Measurements from ENCODE around the gene FBXW7. TPM values are rescaled to one million over a fixed set of nuclear protein-coding genes. Genes with fewer than 3 reads are reported as not detected.

Gene FBXW7
- total RNA-seq, 4 donors from 2014 or later: 72.2 to 105 (median 87.1) TPM

- H3K27me3 ChIP-seq: no peaks in the 10 kb centered on the region
- peaks cover 25 to 30% of the 10 kb centered on the region in 2 donors for H3K4me1 ChIP-seq
- H3K4me3 ChIP-seq (replicated peaks in 1 of 3): peak overlapping the region; percentile 27 to 99 (median 96)
- DNase-seq: peak; percentile 28 to 39
- intact Hi-C loops (cut with DNase I): no loop called here
- peak overlapping the region in 2 of 3 donors; percentile 82 to 92 for H3K27ac ChIP-seq
- WGBS, 2 donors: 2 to 5% methylated on average over 26 to 31 of the region's 45 CpGs
- H3K36me3 ChIP-seq: no peaks in the 10 kb centered on the region
- H3K9me3 ChIP-seq: no peaks in the 10 kb centered on the region
- TF ChIP-seq POLR2A (IDR thresholded peaks at IDR 0.05): no peak
- TF ChIP-seq CTCF (IDR thresholded peaks at IDR 0.05): no peak
These were observed 1.1 kb downstream of the FBXW7 start for GRCh38 chr4:152534541-152535359.

- no peak overlapping the region for H3K27ac ChIP-seq
- H3K27me3 ChIP-seq: no peaks in the 10 kb centered on the region
- no peaks in the 10 kb centered on the region for H3K36me3 ChIP-seq
- peaks cover 14 to 22% of the 10 kb centered on the region in 2 donors for H3K4me1 ChIP-seq
- H3K9me3 ChIP-seq: no peaks in the 10 kb centered on the region
- TF ChIP-seq POLR2A (IDR thresholded peaks at IDR 0.05) (no peak), CTCF (IDR thresholded peaks at IDR 0.05) (no peak)
- 77 to 86% methylated on average over 3 of the region's 3 CpGs for WGBS, 2 donors
- no peak for DNase-seq
- H3K4me3 ChIP-seq (replicated peaks in 1 of 3): no peak overlapping the region
- intact Hi-C loops (cut with DNase I): no loop called here
These were observed 4.4 kb downstream of the FBXW7 start for GRCh38 chr4:152531479-152531878.

- intact Hi-C loops (cut with DNase I): no loop called here
- TF ChIP-seq POLR2A (IDR thresholded peaks at IDR 0.05): no peak
- no peak for TF ChIP-seq CTCF (IDR thresholded peaks at IDR 0.05)
These were observed 5.3 kb downstream of the FBXW7 start for GRCh38 chr4:152530600-152530999.

GRCh38 chr4:152529880-152530279, 6.0 kb downstream of the FBXW7 start:
- Histone ChIP-seq H3K36me3 (no peaks in the 10 kb centered on the region), H3K9me3 (no peaks in the 10 kb centered on the region), H3K4me3 (replicated peaks in 1 of 3) (no peak overlapping the region), H3K27me3 (no peaks in the 10 kb centered on the region), H3K4me1 (peaks cover 14 to 22% of the 10 kb centered on the region in 2 donors), H3K27ac (no peak overlapping the region)
- TF ChIP-seq CTCF (IDR thresholded peaks at IDR 0.05) (no peak), POLR2A (IDR thresholded peaks at IDR 0.05) (no peak)
- intact Hi-C loops (cut with DNase I): no loop called here
- DNase-seq: no peak
- WGBS, 2 donors: 93 to 95% methylated on average over 8 of the region's 8 CpGs

More at GRCh38 chr4:152530600-152530999, 5.3 kb downstream of the FBXW7 start:
- no peak for DNase-seq
- Histone ChIP-seq H3K4me3 (replicated peaks in 1 of 3) (no peak overlapping the region), H3K36me3 (no peaks in the 10 kb centered on the region), H3K27me3 (no peaks in the 10 kb centered on the region), H3K9me3 (no peaks in the 10 kb centered on the region), H3K4me1 (peaks cover 14 to 22% of the 10 kb centered on the region in 2 donors), H3K27ac (no peak overlapping the region)
- 89 to 92% methylated on average over 2 of the region's 2 CpGs for WGBS, 2 donors

- no peak overlapping the region for H3K4me3 ChIP-seq (replicated peaks in 1 of 3)
- no peak for TF ChIP-seq CTCF (IDR thresholded peaks at IDR 0.05)
- no peak for TF ChIP-seq POLR2A (IDR thresholded peaks at IDR 0.05)
These were observed 7.8 kb downstream of the FBXW7 start for GRCh38 chr4:152528060-152528459.

More at GRCh38 chr4:152528060-152528459, 7.8 kb downstream of the FBXW7 start:
- no peaks in the 10 kb centered on the region for H3K27me3 ChIP-seq
- no peaks in the 10 kb centered on the region for H3K9me3 ChIP-seq
- no peaks in the 10 kb centered on the region for H3K36me3 ChIP-seq
- DNase-seq: no peak
- no peak overlapping the region for H3K27ac ChIP-seq
- H3K4me1 ChIP-seq: peaks cover 3 to 5% of the 10 kb centered on the region in 2 donors
- WGBS, 2 donors: 88 to 92% methylated on average over 2 of the region's 2 CpGs
- intact Hi-C loops (cut with DNase I): no loop called here

Measured in thyroid gland (tissue), 4 donors.